Lower lobe of right lung (tissue), 2 donors: ENCODE results near the gene CLASP2. TPM values are rescaled to one million over a fixed set of nuclear protein-coding genes. Genes with fewer than 3 reads are reported as not detected.

Source experiments
- ATAC-seq, 2 donors: fragments of 200-7000 bp; cut with Tn5 transposase; one replicate each; pipeline ENCODE4 v1.9.1; 2020 to 2022; ENCODE audit warnings: mild to moderate bottlenecking in 2 of 2, moderate library complexity in 2 of 2
- DNase-seq: peaks from one replicate; pipeline ENCODE4 v3.0.0-alpha.2; 2020
- H3K27ac ChIP-seq: fragments of 200-600 bp; one replicate; pipeline ENCODE4 v1.8.0; 2022
- H3K27me3 ChIP-seq: fragments of 200-600 bp; one replicate; pipeline ENCODE4 v1.8.0; 2022; ENCODE audit warnings: low read depth
- H3K36me3 ChIP-seq: fragments of 200-600 bp; one replicate; pipeline ENCODE4 v1.8.0; 2022; ENCODE audit warnings: mild to moderate bottlenecking
- H3K4me1 ChIP-seq: fragments of 200-600 bp; one replicate; pipeline ENCODE4 v1.8.0; 2022
- H3K4me3 ChIP-seq: fragments of 200-600 bp; one replicate; pipeline ENCODE4 v1.8.0; 2022; ENCODE audit warnings: mild to moderate bottlenecking
- H3K9me3 ChIP-seq: fragments of 200-600 bp; one replicate; pipeline ENCODE4 v1.8.0; 2022
- intact Hi-C: fragments of 100-400 bp; cut with DNase I; formaldehyde crosslinking; loops from one replicate; pipeline ENCODE4 v1.11.0; 2022
- total RNA-seq: library from RNA; stranded (reverse); fragmentation: NEBNext Ultra II Directional; extraction: Animal tissue kit (Norgen Biotek cat#: 25700); gene quantifications from one replicate; pipeline ENCODE4 v1.2.1, GENCODE V29; 2021
- TF ChIP-seq, protein P1 (sequence below): fragments of 200-600 bp; IDR thresholded peaks from one replicate; pipeline ENCODE4 v1.8.0; 2022; ENCODE audit warnings: antibody characterized with exemption, mild to moderate bottlenecking
- donor health status: DM: no; HTN: yes; CAD: no; lungs with severe emphysema.

CLASP2 gene
- total RNA-seq, 1 donor from 2014 or later, result 64.3 TPM

DNA sequence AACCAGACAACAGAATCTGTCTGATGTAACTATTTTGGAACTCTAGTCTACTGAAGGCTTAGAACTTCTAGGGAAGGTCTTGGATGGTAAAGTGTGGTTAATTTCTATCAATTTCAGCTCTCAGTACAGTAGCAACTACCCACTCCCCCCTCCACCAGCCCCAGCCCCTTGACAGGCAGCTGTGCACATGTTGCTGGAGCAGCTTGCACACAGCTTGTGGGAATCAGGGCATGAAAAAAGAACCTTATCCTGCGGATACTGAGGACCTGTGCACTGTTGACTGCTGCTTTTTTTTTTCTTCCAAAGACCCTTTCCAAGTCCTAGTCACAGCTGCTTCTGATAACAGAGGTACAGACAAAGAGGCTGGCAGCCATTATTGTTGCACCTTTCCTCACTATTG is 196.3 kb downstream of the CLASP2 start:
- peaks cover 6% of the 10 kb centered on the region for H3K9me3 ChIP-seq
- peaks cover 17% of the 10 kb centered on the region for H3K36me3 ChIP-seq
- no peaks in the 10 kb centered on the region for H3K4me1 ChIP-seq
- DNase-seq (no peak), ATAC-seq (no peak)
- TF ChIP-seq, protein P1, sequence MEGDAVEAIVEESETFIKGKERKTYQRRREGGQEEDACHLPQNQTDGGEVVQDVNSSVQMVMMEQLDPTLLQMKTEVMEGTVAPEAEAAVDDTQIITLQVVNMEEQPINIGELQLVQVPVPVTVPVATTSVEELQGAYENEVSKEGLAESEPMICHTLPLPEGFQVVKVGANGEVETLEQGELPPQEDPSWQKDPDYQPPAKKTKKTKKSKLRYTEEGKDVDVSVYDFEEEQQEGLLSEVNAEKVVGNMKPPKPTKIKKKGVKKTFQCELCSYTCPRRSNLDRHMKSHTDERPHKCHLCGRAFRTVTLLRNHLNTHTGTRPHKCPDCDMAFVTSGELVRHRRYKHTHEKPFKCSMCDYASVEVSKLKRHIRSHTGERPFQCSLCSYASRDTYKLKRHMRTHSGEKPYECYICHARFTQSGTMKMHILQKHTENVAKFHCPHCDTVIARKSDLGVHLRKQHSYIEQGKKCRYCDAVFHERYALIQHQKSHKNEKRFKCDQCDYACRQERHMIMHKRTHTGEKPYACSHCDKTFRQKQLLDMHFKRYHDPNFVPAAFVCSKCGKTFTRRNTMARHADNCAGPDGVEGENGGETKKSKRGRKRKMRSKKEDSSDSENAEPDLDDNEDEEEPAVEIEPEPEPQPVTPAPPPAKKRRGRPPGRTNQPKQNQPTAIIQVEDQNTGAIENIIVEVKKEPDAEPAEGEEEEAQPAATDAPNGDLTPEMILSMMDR, result no peak
- H3K27me3 ChIP-seq, result no peaks in the 10 kb centered on the region
- H3K27ac ChIP-seq, result no peak overlapping the region
- H3K4me3 ChIP-seq, result no peak overlapping the region
- intact Hi-C loops, result no loop called here

DNA sequence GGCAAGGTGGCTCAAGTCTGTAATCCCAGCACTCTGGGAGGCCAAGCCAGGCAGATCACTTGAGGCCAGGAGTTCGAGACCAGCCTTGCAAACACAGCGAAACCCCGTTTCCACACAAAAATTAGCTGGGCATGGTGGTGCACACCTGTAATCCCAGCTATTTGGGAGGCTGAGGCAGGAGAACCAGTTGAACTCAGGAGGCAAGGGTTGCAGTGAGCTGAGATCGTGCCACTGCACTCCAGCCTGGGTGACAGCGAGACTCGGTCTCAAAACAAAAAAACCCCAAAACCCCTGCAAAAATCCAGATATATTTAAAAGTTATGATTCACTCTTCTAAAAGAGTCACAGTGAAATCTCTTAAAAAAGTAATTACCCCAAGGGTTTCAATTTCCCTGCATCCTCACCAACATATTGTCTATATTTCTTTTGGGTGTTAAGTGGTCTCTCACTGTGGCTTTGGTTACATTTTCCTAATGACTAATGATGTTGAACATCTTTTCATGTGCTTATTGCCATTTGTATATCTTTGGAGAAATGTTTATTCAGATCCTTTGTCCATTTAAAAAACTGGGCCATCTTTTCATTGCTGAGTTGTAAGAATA is 204.7 kb downstream of the CLASP2 start:
- Histone ChIP-seq H3K27ac (no peak overlapping the region), H3K4me1 (no peaks in the 10 kb centered on the region), H3K27me3 (no peaks in the 10 kb centered on the region), H3K36me3 (peaks cover 44% of the 10 kb centered on the region), H3K9me3 (no peaks in the 10 kb centered on the region), H3K4me3 (no peak overlapping the region)
- TF ChIP-seq, protein P1, result no peak
- DNase-seq (no peak), ATAC-seq (no peak)
- intact Hi-C loops, result no loop called here

DNA sequence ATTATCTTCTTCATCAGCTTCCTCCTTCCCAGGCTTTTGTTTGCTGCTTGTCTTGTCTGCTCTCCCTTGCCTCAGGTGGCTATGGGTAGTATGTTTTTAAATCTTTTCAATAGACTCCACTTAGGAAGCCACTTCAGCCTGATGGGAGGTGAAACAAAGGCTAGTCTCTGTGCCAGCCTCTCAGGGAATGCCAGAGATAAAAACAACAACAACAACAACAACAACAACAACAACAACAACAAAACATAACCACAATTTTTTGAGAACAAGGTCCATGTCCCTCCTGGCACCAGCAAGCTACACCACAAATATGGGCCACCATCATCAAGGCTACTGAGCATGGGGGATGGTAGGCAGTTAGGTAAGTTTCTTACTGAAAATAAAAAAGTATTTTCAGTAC is 213.0 kb downstream of the CLASP2 start:
- no peak for DNase-seq
- no peak for ATAC-seq
- intact Hi-C loops, result no loop called here
- Histone ChIP-seq H3K27me3 (no peaks in the 10 kb centered on the region), H3K4me1 (no peaks in the 10 kb centered on the region), H3K9me3 (no peaks in the 10 kb centered on the region), H3K27ac (no peak overlapping the region), H3K36me3 (peaks cover 31% of the 10 kb centered on the region), H3K4me3 (no peak overlapping the region)
- TF ChIP-seq, protein P1, result no peak

DNA sequence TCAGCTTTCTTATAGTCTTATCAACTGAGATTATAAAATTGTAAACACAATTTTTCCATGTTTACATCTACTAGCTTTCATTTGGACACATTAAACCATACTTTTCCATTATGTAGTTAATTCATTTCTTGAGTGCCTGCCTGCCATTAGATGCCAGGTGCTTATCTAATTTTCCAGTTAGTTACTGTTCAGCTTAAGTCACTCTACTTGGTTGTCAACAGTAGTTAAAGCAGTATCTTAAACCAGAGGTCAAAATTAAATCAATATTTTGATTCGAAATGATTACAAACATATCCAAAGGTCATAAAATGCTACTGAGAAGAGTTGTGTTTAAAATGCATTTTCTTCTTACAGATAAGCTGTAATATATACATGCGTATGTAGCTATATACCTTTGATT is 221.6 kb downstream of the CLASP2 start:
- no peaks in the 10 kb centered on the region for H3K4me1 ChIP-seq
- ATAC-seq (no peak), DNase-seq (no peak)
- H3K27ac ChIP-seq, result no peak overlapping the region
- intact Hi-C loops, result no loop called here
- no peaks in the 10 kb centered on the region for H3K27me3 ChIP-seq
- no peaks in the 10 kb centered on the region for H3K9me3 ChIP-seq
- peaks cover 26% of the 10 kb centered on the region for H3K36me3 ChIP-seq
- TF ChIP-seq, protein P1, result no peak
- no peak overlapping the region for H3K4me3 ChIP-seq

DNA sequence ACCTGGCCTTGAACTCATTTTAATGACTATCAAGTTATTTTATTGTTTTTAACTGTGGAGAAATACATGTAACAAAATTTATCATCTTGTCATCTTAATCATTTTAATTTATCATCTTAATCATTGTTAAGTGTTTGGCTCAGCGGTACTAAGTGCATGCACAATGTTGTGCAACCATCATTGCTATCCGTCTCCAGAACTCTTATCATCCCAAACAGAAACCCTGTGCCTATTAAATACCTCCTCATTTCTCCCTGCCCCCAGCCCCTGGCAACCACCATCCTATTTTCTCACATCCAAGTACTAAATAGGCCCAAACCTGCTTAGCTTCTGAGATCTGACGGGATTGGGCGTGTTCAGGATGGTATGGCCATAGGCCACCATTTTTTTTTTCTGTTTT is 226.3 kb downstream of the CLASP2 start:
- no peak for DNase-seq
- ATAC-seq, result no peak
- no peak overlapping the region for H3K4me3 ChIP-seq
- H3K9me3 ChIP-seq, result no peaks in the 10 kb centered on the region
- no peaks in the 10 kb centered on the region for H3K27me3 ChIP-seq
- intact Hi-C loops, result no loop called here
- TF ChIP-seq, protein P1, result no peak
- no peaks in the 10 kb centered on the region for H3K4me1 ChIP-seq
- H3K27ac ChIP-seq, result no peak overlapping the region
- no peaks in the 10 kb centered on the region for H3K36me3 ChIP-seq
